Lower leg skin (tissue), 3 donors: Measurements from ENCODE around the gene ERICH2.

Experiments used
- CTCF ChIP-seq, 3 donors: fragments of 450-650 bp; IDR thresholded peaks; one replicate each; pipeline ENCODE4 v1.5.1; 2016; ENCODE audit warnings: antibody characterized with exemption in 3 of 3, mild to moderate bottlenecking in 3 of 3, moderate library complexity in 2 of 3
- POLR2A ChIP-seq, 2 donors: fragments of 450-650 bp; IDR thresholded peaks; one replicate each; pipeline ENCODE4 v1.6.1; 2016 to 2017; ENCODE audit warnings: antibody characterized with exemption in 2 of 2, mild to moderate bottlenecking in 1 of 2, moderate library complexity in 1 of 2

- no peak for TF ChIP-seq CTCF (IDR thresholded peaks at IDR 0.05)
- TF ChIP-seq POLR2A (IDR thresholded peaks at IDR 0.05) = no peak
These were observed 3.5 kb upstream of the ERICH2 start for GRCh38 chr2:170766693-170767092.
